Fibroblast of gingiva (primary cell): Measurements from ENCODE around the gene SIDT1.
A peak's percentile ranks its signal among the peaks of the same experiment; 100 is the strongest.

Experiments used
- DNase-seq: peaks from one replicate; pipeline ENCODE4 v3.0.0-alpha.2; 2011; ENCODE audit warnings: low read depth

Gene SIDT1

GRCh38 chr3:113597596-113598354 is 65.4 kb downstream of the SIDT1 start:
- DNase-seq, result no peak

- no peak for DNase-seq
These were observed 68.2 kb downstream of the SIDT1 start for GRCh38 chr3:113600418-113601182.

DNA sequence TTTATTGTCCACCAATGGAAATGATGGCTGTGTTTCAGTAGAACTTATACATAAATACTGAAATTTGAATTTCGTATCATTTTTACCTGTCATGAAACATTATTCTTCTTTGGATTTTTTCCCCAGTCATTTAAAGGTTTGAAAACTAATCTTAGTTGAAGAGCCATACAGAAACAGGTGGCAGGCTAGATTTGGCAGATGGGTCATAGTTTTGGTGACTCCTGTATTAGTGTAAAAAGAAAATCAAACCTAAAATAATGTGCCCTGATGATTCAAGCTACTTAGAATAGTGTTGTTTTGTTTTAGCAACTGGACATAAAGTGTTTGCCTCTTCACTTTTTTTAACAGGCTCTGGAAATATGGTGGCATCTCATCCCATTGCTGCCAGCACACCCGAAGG is 68.9 kb downstream of the SIDT1 start:
- no peak for DNase-seq

- DNase-seq, result no peak
These were observed 69.9 kb downstream of the SIDT1 start for GRCh38 chr3:113602256-113602655.

DNA sequence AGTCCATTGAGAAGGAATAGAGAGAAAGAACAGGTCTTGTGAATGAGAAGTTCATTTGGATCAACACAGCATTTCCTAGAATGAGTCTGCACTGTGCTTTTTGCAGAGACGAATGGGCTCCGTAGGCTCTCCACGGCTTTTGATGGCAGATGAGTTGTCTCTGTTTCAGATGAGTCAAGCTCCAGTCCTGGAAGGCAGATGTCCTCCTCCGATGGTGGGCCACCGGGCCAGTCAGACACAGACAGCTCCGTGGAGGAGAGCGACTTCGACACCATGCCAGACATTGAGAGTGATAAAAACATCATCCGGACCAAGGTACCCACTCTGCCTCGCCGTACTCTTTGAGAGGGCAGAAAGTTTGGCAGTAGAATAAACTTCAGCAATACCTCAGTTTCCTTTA is 70.5 kb downstream of the SIDT1 start:
- no peak for DNase-seq

GRCh38 chr3:113606539-113607218 is 74.3 kb downstream of the SIDT1 start:
- no peak for DNase-seq

- DNase-seq, result no peak
These were observed 74.9 kb downstream of the SIDT1 start for GRCh38 chr3:113607219-113607596.

GRCh38 chr3:113614402-113614801 is 82.0 kb downstream of the SIDT1 start:
- no peak for DNase-seq

GRCh38 chr3:113615976-113616375 is 83.6 kb downstream of the SIDT1 start:
- no peak for DNase-seq

- DNase-seq, result no peak
These were observed 85.4 kb downstream of the SIDT1 start for GRCh38 chr3:113617726-113618125.

DNA sequence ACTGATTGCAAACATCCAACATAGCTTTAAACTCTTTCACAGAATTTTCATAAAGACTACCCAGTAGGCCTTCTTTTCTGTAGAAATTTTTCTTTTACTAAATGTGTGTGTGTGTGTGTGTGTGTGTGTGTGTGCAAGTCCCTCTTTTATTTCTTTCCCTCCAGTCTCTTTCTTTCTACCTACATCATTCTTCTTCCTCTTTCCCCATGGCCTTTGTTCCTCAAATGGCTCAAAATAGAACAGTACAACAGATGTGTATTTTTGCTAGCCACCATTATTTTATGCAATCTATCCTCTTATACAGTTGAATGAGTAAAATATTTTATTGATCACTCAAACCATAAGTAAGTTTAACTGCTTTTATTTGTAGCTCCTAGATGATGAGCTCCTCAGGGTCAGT is 87.7 kb downstream of the SIDT1 start:
- no peak for DNase-seq

- DNase-seq, result no peak
These were observed 91.0 kb downstream of the SIDT1 start for GRCh38 chr3:113623324-113623723.

DNA sequence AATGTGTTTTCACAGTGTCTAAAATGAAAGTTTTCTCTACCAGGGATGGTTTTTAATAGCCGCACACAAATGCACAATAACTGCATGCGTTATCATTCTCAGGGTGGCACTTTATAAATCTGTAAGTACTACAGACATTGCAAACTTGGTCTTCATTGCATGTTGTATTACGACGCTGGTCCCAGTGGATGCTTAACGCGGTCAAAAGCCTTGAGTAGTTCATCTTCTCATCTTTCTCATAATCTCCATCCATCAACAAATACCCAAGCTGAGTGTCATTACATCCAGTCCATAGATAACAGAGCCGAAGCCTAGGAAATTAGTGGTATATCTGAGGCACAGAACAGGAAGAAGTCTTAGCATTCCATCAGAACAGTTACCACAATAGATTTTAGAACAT is 91.5 kb downstream of the SIDT1 start:
- DNase-seq, result no peak

DNA sequence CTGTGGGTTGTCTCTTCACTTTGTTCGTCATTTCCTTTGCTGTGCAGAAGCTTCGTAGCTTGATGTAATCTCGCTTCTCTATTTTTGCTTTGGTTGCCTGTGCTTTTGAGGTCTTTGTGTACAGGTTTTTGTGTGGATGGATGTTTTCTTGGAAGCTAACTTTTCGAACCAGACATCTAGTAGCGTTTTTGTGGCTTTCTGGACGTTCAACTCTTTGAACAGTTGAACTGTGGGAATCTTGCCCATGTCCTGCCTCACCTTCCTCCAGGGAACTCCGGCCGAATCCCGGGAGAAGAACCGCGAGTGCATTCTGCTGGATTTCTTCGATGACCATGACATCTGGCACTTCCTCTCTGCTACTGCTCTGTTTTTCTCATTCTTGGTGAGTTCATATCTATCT is 93.5 kb downstream of the SIDT1 start:
- no peak for DNase-seq

DNA sequence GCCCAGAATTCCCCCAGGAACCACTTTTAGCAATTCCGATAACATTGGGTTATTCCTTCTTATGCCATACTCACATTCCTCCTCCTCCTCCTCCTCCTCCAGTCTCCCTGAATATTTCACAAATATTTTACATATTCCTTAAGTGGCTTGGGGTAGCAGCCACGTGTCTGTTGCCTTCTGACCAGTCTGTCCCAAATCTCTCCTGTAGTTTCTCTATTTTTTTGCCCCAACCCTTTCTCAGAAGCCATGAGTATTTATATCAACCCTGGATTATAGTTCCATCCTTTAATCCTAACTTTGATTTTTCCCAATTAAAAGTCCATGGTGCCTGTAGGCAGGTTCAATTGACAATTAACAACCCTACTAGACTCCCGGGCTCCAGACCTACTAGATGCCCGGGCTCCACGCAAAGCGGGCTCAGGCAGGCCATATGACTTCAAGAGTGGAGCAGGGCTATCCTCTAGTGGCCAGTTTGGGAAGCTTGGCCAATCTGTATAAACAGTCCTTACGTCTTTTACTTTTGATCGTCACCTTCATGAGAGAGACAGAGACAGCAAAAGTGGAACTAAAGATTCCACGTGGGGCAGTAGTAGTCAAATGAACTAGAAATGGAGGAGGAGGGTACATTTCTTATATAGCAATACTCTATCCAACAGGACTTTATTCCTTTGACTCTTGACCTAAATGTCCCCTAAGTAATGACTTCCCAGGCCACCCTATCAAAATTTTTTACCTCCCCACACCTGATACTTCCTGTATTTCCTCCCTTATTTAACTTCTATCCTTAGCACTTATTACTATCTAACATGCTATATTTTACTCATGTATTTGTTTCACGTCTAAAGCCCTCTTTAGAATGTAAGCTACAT is 94.4 kb downstream of the SIDT1 start:
- peak; percentile 48 for DNase-seq

GRCh38 chr3:113628316-113628715 is 96.0 kb downstream of the SIDT1 start:
- no peak for DNase-seq

- no peak for DNase-seq
These were observed 96.4 kb downstream of the SIDT1 start for GRCh38 chr3:113628788-113629187.

DNA sequence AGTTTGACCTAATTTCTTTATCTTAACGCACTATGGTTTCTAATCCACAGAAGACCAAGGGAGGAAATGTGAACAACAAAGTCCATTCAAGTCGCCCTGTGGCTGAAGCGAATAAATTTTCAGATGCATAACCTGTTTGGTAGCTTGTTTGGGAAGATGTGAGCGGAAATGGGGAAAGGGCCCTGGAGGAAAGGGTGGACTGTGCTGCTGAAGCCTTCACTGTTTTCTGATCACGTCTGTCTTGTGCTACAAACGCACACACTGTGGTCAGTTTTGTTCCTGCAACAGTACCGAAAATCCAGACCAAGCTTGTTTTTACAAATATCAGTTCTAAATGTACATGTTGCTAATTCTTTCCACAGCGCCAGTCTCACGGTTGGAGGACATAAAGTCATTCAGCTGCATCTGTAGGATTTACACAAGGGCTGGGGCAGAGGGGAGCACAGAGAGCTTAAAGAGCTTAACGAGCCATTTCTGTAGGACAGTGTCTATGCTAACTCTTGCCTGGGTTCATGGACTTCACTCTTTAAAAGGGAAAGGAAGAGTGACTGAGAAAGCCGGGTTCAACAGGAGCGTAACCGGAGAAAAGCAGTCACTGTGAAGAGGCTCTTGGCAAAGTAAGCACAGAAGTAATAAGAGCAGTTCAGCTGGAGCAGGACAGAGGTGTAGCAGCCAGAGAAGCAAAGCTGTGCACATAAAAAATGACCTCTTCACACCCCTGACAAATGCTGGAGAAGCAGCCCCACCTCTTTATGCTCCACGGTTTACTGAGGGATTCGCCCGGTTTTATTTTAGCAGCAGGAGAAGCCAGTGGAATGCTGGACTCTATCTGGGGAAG is 97.4 kb downstream of the SIDT1 start:
- DNase-seq, result no peak

DNA sequence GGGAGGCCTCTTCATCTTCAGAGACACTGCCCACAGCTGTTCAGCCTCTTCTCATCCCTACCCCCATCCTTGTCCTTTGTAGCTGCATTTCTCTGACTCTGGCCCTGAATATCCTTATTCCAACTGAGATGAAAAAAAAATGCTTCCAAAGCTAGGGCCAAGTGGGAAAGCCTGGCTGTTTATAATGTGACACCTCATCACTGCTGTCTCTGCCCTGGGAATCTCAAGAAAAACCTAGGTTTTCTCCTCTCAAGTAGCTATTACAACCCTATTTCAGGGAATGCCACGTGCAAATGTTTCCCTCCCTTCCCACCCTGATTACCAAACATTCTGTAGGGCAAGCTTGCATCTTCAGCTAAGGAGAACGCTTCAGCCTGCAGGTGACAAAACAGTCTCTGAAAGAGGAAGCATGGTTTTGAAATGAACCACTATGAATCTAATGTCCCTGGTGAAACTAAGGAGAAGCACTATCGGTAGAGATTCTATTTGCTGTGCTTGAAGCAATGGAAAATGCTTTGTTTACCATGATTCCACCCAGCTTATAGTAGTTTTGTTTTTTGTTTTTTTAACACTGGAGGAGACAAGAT is 98.7 kb downstream of the SIDT1 start:
- no peak for DNase-seq

DNA sequence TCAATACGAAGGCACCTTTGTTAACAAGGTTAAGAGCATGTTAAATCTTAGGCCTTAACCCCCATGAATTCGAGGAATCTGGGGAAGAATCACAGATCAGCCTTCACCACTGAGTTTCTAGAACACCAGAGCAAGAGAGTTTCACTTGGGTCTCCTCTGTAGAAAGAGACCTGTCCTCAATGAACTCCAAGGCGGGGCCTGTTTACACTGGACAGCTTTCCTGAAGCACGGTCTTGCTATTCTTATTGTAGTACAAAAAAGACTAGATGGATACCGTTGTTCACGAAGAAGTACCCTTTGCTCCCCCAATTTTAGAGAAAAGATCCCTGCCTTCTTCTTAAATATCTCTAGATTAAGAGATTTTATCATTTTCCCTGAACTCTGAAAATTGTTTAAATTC is 99.2 kb downstream of the SIDT1 start:
- no peak for DNase-seq
